HG03103 (cell line): ENCODE measurements around the gene IFITM1.
"Not testable (repeated sequence)": the region's sequence is repeated elsewhere in the genome, so short reads cannot be mapped to it uniquely, and the experiment has no call there.

Experiments used
- ATAC-seq: cut with Tn5 transposase; IDR thresholded peaks from one replicate; pipeline ENCODE4 v1.9.1; 2021; ENCODE audit warnings: low read depth; ENCODE audit not compliant: unreplicated experiment

The IFITM1 gene

DNA sequence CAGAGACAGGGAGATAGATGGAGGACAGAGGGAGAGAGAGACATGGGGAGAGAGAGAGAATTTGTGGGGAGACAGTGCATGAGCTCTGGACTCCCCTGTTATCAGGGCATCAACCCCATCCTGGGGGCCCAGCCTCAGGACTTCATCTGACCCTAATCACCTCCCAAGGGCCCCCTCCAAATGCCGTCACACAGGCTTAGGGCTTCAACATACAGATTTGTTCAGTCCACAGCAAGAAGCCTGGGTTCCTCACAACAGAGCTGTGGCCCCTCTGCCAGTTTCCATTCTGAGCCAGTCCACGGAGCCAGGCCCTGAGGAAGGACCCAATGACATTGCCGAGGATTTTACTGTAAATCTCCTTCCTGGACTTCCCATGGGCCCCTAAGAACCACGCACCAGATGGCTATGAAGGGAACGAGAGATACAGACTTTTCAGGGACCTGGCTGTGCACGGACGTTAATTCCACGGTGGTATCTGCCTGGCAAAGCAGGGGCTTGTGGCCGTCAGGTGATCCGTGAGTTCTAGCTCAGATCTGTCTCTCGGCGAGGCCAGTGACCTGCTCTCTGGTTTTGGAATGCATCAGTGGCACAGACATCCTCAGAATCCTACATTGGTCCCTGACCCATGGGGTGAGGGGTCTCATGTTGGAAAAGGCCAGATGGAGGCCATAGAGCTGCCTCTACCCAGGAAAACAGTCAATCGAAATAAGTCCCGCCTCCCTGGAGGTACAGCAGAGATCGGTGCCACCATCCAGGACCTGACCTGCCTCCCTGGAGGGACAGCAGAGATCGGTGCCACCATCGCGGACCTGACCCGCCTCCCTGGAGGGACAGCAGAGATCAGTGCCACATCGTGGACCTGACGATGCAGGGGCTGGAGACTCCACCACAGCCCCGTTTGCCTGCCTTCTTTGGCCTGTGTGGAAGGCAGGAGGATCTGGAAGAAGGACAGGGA, 46.8 kb downstream of the IFITM1 start:
- no peak for ATAC-seq

DNA sequence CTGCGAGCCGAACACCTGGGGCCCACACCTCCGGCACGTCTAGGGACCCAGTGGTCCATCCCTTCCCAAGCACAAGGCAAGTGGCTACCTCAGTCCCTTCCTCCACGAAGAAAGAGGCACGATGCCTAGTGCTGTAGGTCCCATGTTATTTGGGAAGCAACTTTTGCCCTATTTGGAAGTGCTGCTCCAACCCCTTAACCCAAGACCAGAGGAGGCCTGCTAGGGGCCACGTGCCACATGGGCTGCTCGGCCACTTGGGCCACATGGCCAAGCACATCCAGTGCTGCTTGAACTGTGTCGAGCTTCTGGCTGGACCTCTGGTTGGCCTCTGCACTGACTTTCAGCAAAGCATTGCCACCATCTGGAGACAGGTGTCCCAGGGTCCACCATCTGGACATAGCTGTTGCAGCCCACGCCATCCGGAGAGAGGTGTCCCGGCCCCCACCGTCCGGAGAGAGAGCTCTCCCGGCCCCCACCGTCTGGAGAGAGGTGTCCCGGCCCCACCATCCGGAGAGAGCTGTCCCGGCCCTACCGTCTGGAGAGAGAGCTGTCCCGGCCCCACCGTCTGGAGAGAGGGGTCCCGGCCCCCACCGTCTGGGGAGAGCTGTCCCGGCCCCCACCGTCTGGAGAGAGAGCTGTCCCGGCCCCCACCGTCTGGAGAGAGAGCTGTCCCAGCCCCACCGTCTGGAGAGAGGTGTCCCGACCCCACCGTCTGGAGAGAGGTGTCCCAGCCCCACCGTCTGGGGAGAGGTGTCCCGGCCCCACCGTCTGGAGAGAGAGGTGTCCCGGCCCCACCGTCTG, 49.0 kb downstream of the IFITM1 start:
- ATAC-seq = no peak

DNA sequence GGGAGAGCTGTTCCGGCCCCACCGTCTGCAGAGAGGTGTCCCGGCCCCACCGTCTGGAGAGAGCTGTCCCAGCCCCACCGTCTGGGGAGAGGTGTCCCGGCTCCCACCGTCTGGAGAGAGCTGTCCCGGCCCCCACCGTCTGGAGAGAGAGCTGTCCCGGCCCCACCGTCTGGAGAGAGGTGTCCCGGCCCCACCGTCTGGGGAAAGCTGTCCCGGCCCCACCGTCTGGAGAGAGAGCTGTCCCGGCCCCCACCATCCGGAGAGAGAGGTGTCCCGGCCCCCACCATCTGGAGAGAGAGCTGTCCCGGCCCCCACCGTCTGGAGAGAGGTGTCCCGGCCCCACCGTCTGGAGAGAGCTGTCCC, 49.6 kb downstream of the IFITM1 start:
- ATAC-seq = not testable (repeated sequence)

GRCh38 chr11:363948-364761, 50.3 kb downstream of the IFITM1 start:
- no peak for ATAC-seq
